HG03378 (cell line): ENCODE results near the gene CGRRF1.

ENCODE experiments used
- ATAC-seq: cut with Tn5 transposase; IDR thresholded peaks from one replicate; pipeline ENCODE4 v1.9.1; 2021; ENCODE audit warnings: mild to moderate bottlenecking, moderate library complexity; ENCODE audit not compliant: unreplicated experiment

Gene CGRRF1

DNA sequence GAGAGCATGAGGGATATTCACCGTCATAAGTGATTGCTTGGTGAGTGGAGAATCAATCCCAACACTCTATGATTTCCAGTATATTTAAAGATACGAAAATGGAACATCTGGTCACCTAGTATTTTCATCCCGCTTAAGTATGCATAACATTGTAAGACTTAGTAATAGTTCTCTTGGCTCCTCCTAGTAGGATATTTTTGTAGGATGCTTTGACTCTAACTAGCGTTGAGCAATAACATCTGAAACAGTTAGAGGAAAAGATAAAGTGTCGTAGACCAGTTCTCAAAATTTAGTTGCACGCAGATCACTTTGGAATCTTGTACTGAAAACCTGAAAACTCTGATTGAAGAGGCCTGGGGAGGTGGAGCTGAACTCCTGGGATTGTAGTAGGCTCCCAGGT lies 64.8 kb downstream of the CGRRF1 start:
- ATAC-seq = no peak

DNA sequence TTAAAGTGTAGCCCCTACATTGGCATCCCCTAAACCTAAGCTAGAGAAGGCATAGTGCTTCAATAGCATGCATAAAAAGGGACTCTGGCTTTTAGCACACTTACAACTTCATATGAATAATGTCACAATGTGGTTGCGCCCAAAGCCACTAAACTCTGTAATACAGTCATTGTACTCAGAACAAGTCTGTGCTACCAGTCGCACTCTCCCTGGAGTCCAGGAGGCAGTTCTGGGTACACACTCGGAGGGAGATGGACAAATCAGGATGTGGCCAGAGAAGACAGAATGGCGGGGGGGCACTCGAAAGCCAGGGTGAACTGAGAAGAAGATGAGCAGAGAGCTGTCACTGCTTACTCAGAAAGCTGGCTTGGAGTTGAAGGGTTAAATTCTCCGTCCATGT lies 67.8 kb downstream of the CGRRF1 start:
- ATAC-seq = no peak

DNA sequence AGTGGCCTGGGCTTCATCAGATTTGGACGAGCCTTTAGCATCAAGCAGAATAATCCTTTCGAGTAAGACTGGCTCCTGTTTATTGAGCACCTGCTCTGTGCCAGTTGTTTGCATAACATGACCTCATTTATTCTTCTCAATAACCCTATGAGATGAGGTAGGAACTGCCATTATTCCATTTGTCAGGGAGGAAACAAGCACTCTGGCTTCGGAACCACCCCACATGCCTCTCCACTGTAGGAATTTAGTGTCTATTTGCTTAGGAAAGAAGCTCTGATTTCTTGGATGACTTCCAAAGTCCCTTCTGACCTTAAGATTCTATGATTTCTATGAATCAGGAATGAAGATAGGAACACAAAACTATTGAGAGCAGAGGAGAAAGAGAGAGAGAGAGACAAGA lies 68.3 kb downstream of the CGRRF1 start:
- ATAC-seq = no peak

DNA sequence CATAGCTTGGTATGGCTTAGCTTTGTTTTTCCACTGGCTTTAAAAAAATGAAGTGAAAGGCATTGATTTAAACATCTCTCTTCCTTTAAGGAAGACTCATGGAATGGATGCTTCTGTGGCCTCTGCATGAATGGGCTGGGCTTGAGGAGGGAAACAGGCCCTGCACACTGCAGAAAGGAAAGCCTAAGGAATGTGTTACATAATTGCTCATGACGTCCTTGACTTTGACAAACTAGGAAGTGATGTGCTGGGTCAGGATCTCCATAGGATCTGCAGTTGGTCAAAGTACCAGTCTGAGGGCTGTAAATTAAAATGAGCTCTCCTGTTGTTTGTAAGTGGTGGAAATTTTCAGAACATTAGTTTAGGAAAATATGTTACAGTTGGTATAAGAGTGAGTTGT lies 69.9 kb downstream of the CGRRF1 start:
- ATAC-seq = no peak

DNA sequence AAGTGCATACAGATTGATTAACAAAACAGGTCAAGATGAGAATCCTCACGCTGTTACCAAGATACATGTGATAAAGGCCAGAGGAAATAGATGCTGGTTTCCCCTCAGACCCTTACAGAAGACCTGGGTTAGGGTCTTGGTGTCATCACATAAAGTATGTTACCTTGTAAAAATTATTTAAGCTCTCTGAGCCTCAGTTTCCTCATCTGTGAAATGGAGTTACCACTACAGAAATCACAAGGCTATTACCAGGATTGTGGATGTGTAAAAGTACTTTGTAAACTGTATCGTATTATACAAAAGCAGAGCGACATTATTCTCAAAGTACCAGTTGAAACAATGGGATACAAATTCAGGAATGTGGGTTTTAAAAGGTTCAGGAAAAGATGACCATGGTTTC lies 71.2 kb downstream of the CGRRF1 start:
- no peak for ATAC-seq

DNA sequence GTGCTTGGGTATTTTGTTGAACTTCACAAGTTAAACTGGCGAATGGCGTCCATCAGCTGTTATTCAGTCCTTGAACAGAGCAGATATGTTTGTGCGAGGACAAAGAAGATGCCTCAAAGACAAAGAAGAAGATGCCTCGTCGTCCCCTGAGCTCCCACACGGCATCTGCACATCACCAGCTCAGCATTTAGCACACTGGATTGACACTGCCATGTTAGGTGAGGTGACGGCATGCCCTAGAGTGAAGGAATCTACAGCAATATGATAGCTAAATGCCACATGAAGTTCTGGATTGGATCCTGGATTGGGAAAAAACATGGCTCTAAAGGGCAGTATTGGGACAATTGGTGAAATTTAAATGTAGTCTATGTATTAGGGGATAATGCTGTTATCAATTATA lies 72.6 kb downstream of the CGRRF1 start:
- no peak for ATAC-seq

DNA sequence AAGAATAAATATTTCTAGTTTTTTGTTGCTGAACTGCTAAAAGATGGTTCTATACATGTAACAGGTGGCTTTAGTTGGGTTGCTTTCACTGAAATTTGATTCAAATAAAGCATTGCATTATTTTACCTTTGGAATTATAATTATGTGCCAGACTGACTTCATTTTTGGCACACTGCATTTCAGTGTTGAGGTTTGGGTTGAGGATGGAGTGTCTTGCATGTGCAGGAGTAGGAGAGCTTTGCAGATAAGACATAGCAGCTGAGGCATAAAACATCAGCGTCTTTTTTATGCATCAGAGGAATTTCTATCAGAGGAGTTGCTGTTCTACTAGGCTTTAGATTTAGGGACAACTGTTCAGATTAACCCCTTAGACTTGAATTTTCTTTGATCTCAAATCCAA lies 74.4 kb downstream of the CGRRF1 start:
- no peak for ATAC-seq

DNA sequence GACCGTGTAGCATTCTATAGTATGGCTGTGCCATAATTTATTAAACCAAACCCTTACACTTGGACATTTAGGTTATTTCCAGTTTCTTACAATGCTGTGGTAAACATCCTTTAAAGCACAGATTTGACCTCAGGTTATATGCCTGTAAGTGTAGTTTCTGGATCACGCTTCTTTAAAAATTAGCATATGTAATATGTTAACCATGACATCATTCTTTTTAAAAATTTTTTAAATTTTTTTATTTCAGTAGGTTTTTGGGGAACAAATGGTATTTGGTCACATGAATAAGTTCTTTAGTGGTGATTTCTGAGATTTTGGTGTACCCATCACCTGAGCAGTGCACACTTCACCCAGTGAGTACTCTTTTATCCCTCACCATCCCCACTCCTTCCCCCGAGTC lies 75.5 kb downstream of the CGRRF1 start:
- ATAC-seq = no peak
